ENCODE results near the gene CAMSAP3. TPM values are rescaled to one million over a fixed set of nuclear protein-coding genes. Genes with fewer than 3 reads are reported as not detected.

CAMSAP3 gene
- total RNA-seq, 1 experiment from 2014 or later = 28.4 TPM

DNA sequence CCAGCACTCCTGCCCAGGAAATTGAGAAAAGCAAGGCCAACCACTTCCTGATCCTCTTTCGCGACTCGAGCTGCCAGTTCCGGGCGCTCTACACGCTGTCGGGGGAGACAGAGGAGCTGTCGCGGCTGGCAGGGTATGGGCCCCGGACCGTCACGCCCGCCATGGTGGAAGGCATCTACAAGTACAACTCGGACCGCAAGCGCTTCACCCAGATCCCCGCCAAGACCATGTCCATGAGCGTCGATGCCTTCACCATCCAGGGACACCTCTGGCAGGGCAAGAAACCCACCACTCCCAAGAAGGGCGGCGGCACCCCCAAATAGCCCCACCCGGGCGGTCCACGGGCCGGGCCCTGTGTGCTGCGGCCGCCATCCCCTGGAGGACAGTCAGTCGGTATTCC, 22.1 kb downstream of the CAMSAP3 start:
- H3K23ac ChIP-seq (ENCODE audit: insufficient read length, low read depth, low read length) = no peak overlapping the region
- no peak for DNase-seq
- no peaks in the 10 kb centered on the region; the same call in 1 of the 2 replicates for H3K27me3 ChIP-seq (ENCODE audit: insufficient read depth, low read length)
- H3K36me3 Mint-ChIP-seq (ENCODE audit: insufficient read depth in 1 of 3, low read depth in 3 of 3) = peaks cover 21 to 49% (median 47%) of the 10 kb centered on the region in 3 experiments
- H3K27ac Mint-ChIP-seq = peak overlapping the region in 1 of 3 experiments; percentile 67; a peak in 1 of 7 replicates
- no peak overlapping the region for H3K56ac ChIP-seq (ENCODE audit: insufficient read length, low read depth, low read length)
- H3K4me2 ChIP-seq (ENCODE audit: insufficient read depth, insufficient read length, low read length) = no peak overlapping the region
- H3T11ph ChIP-seq (ENCODE audit: low read length) = no peak overlapping the region
- no peaks in the 10 kb centered on the region for H3K79me2 ChIP-seq (ENCODE audit: insufficient read depth, low read length)
- no peak overlapping the region for H2AK5ac ChIP-seq (ENCODE audit: insufficient read length, low read length)
- no peaks in the 10 kb centered on the region for H3K4me1 Mint-ChIP-seq
- H4K5ac ChIP-seq (ENCODE audit: insufficient read length, low read depth, low read length) = no peak overlapping the region
- H3K9me3 Mint-ChIP-seq = no peaks in the 10 kb centered on the region
- H4K8ac ChIP-seq (replicated peaks; ENCODE audit: insufficient read length, low read depth, low read length) = no peak overlapping the region
- no peak overlapping the region for H3K27ac ChIP-seq (ENCODE audit: insufficient read length, low read depth, low read length)
- no peak overlapping the region for H3K4me3 Mint-ChIP-seq
- WGBS (ENCODE audit: extremely low coverage, insufficient read length, low lambda C conversion rate) = no CpG with 5 or more reads among the region's 28 CpGs
- no peaks in the 10 kb centered on the region for H3K79me1 ChIP-seq (ENCODE audit: insufficient read depth, low read depth, low read length, poor library complexity, severe bottlenecking)
- H2BK12ac ChIP-seq (ENCODE audit: insufficient read length, low read depth, low read length) = no peak overlapping the region
- no peaks in the 10 kb centered on the region for H3K9me3 ChIP-seq (ENCODE audit: control insufficient read depth, low read depth, low read length)
- no peak overlapping the region for H2BK15ac ChIP-seq (ENCODE audit: low read depth, low read length)
- no peaks in the 10 kb centered on the region for H3K4me1 ChIP-seq (ENCODE audit: insufficient read depth, low read length)
- no peaks in the 10 kb centered on the region for H3K27me3 Mint-ChIP-seq (ENCODE audit: low read depth)
- no peak overlapping the region for H4K91ac ChIP-seq (ENCODE audit: insufficient read length, low read depth, low read length)
- no peak overlapping the region for H3K14ac ChIP-seq (ENCODE audit: insufficient read depth, low read length)
- no peak overlapping the region for H2BK120ac ChIP-seq (ENCODE audit: low read depth, low read length, poor library complexity, severe bottlenecking)
- no peak overlapping the region for H2AFZ ChIP-seq (ENCODE audit: low read length)
- H3K4ac ChIP-seq (ENCODE audit: low read depth, low read length) = no peak overlapping the region
- H3K9ac ChIP-seq (ENCODE audit: extremely low read depth, insufficient read length, low read length) = no peak overlapping the region
- TF ChIP-seq, protein P1, sequence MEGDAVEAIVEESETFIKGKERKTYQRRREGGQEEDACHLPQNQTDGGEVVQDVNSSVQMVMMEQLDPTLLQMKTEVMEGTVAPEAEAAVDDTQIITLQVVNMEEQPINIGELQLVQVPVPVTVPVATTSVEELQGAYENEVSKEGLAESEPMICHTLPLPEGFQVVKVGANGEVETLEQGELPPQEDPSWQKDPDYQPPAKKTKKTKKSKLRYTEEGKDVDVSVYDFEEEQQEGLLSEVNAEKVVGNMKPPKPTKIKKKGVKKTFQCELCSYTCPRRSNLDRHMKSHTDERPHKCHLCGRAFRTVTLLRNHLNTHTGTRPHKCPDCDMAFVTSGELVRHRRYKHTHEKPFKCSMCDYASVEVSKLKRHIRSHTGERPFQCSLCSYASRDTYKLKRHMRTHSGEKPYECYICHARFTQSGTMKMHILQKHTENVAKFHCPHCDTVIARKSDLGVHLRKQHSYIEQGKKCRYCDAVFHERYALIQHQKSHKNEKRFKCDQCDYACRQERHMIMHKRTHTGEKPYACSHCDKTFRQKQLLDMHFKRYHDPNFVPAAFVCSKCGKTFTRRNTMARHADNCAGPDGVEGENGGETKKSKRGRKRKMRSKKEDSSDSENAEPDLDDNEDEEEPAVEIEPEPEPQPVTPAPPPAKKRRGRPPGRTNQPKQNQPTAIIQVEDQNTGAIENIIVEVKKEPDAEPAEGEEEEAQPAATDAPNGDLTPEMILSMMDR (conservative IDR thresholded peaks at IDR 0.05) = no peak
- H3K18ac ChIP-seq (ENCODE audit: insufficient read length, low read depth, low read length) = no peak overlapping the region
- H4K20me1 ChIP-seq (ENCODE audit: control insufficient read depth, insufficient read depth, insufficient read length) = no peaks in the 10 kb centered on the region
- H2BK20ac ChIP-seq (ENCODE audit: low read depth, low read length, poor library complexity, severe bottlenecking) = no peak overlapping the region
- no peaks in the 10 kb centered on the region for H3K23me2 ChIP-seq (ENCODE audit: insufficient read length, low read depth, low read length, poor library complexity, severe bottlenecking)
- no peak overlapping the region for H2BK5ac ChIP-seq (ENCODE audit: insufficient read length, low read length)

Data from H9 (cell line).